OCI-LY3 (cell line): Measurements from ENCODE around the gene TRIM7.

Experiments
- EZH2phosphoT487 ChIP-seq: fragments of 200-600 bp; shearing (Covaris generic); IDR thresholded peaks from 2 replicates; pipeline ENCODE4 v1.6.1; 2018; ENCODE audit warnings: antibody characterized with exemption, mixed run types, low read depth
- TF ChIP-seq, protein P1 (sequence below): fragments of 200-600, 300-600 bp; sonication (generic); IDR thresholded peaks from 2 replicates; pipeline ENCODE4 v1.5.1; 2014; ENCODE audit warnings: antibody characterized with exemption, low read length, low read depth

GRCh38 chr5:181187500-181188213, 17.3 kb downstream of the TRIM7 start:
- TF ChIP-seq, protein P1, sequence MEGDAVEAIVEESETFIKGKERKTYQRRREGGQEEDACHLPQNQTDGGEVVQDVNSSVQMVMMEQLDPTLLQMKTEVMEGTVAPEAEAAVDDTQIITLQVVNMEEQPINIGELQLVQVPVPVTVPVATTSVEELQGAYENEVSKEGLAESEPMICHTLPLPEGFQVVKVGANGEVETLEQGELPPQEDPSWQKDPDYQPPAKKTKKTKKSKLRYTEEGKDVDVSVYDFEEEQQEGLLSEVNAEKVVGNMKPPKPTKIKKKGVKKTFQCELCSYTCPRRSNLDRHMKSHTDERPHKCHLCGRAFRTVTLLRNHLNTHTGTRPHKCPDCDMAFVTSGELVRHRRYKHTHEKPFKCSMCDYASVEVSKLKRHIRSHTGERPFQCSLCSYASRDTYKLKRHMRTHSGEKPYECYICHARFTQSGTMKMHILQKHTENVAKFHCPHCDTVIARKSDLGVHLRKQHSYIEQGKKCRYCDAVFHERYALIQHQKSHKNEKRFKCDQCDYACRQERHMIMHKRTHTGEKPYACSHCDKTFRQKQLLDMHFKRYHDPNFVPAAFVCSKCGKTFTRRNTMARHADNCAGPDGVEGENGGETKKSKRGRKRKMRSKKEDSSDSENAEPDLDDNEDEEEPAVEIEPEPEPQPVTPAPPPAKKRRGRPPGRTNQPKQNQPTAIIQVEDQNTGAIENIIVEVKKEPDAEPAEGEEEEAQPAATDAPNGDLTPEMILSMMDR = no peak
- no peak for TF ChIP-seq EZH2phosphoT487
